Caco-2 (cell line): ENCODE results near the gene RSPH9. TPM values are rescaled to one million over a fixed set of nuclear protein-coding genes. Genes with fewer than 3 reads are reported as not detected.

Source experiments
- BruUV-seq: library from RNA; stranded (reverse); fragments of 400-500 nt; replicated peaks from 2 replicates; lab custom pipeline; 2021; lab: Mats Ljungman, UMichigan
- CTCF ChIA-PET: fragments of 300-600 bp; sonication (Branson Sonifier 250); formaldehyde crosslinking; loops from one replicate; lab custom pipeline; 2022; ENCODE audit warnings: antibody characterized with exemption; lab: Charles Lee
- POLR2A ChIA-PET: fragments of 300-600 bp; sonication (Branson Sonifier 250); formaldehyde crosslinking; loops from one replicate; lab custom pipeline; 2022; ENCODE audit warnings: antibody characterized with exemption; lab: Charles Lee
- DNase-seq, 2 experiments: peaks; one replicate each; pipeline versions ENCODE4 v3.0.0 to v3.0.0-alpha.2; 2020 to 2022
- H3K27me3 ChIP-seq: replicated peaks from 2 replicates; pipeline ENCODE4 v1.6.0; 2011; ENCODE audit warnings: low read length; ENCODE audit not compliant: control insufficient read depth, insufficient read depth
- H3K36me3 ChIP-seq: 2 replicates; pipeline ENCODE4 v1.5.1; 2011; ENCODE audit warnings: low read length; ENCODE audit not compliant: control insufficient read depth, insufficient read depth
- H3K4me1 ChIP-seq: fragments of 250-450 bp; sonication (Bioruptor Pico); 2 replicates; pipeline ENCODE4 v1.5.1; 2020; ENCODE audit warnings: mild to moderate bottlenecking
- H3K4me3 ChIP-seq: 2 replicates; pipeline ENCODE4 v1.5.1; 2011; ENCODE audit warnings: low read depth, mild to moderate bottlenecking, control low read depth, low read length
- H3K9me3 ChIP-seq: fragments of 250-450 bp; sonication (Bioruptor Pico); 2 replicates; pipeline ENCODE4 v1.5.1; 2020; ENCODE audit warnings: mild to moderate bottlenecking, moderate library complexity
- H3K27ac Mint-ChIP-seq: one replicate; pipeline ENCODE4 v1.8.0; 2022; ENCODE audit warnings: mixed read lengths; ENCODE audit not compliant: unreplicated experiment
- H3K27me3 Mint-ChIP-seq: one replicate; pipeline ENCODE4 v1.8.0; 2022; ENCODE audit warnings: mixed read lengths; ENCODE audit not compliant: insufficient read depth, unreplicated experiment
- H3K36me3 Mint-ChIP-seq: one replicate; pipeline ENCODE4 v1.8.0; 2022; ENCODE audit warnings: mild to moderate bottlenecking, mixed read lengths; ENCODE audit not compliant: insufficient read depth, unreplicated experiment
- H3K4me1 Mint-ChIP-seq: one replicate; pipeline ENCODE4 v1.8.0; 2022; ENCODE audit warnings: low read depth, mixed read lengths; ENCODE audit not compliant: unreplicated experiment
- H3K4me3 Mint-ChIP-seq: one replicate; pipeline ENCODE4 v1.8.0; 2022; ENCODE audit warnings: mild to moderate bottlenecking, moderate library complexity, mixed read lengths; ENCODE audit not compliant: unreplicated experiment
- H3K9me3 Mint-ChIP-seq: one replicate; pipeline ENCODE4 v1.8.0; 2022; ENCODE audit warnings: mixed read lengths; ENCODE audit not compliant: unreplicated experiment
- intact Hi-C: fragments of 100-400 bp; cut with micrococcal nuclease; formaldehyde crosslinking; loops from one replicate; pipeline ENCODE4 v1.10.0; 2022; ENCODE audit not compliant: unreplicated experiment
- total RNA-seq: library from RNA; stranded (reverse); gene quantifications from 2 replicates; pipeline ENCODE4 v1.2.3, GENCODE V29; 2022
- TF ChIP-seq, protein P1 (sequence below), 2 experiments: fragments of 200-600 bp in 1 of 2; IDR thresholded peaks; 1 replicate in 1 of 2; 2 replicates in 1 of 2; pipeline versions ENCODE4 v1.5.1 to v1.8.0; 2011 to 2022; ENCODE audit warnings: antibody characterized with exemption in 1 of 2, control low read depth in 1 of 2, inconsistent platforms in 1 of 2, low read depth in 1 of 2, low read length in 1 of 2, mild to moderate bottlenecking in 1 of 2, moderate library complexity in 1 of 2; ENCODE audit not compliant: insufficient read depth in 1 of 2, severe bottlenecking in 1 of 2, unreplicated experiment in 1 of 2

Gene RSPH9
- total RNA-seq, 1 experiment from 2014 or later, result not detected

DNA sequence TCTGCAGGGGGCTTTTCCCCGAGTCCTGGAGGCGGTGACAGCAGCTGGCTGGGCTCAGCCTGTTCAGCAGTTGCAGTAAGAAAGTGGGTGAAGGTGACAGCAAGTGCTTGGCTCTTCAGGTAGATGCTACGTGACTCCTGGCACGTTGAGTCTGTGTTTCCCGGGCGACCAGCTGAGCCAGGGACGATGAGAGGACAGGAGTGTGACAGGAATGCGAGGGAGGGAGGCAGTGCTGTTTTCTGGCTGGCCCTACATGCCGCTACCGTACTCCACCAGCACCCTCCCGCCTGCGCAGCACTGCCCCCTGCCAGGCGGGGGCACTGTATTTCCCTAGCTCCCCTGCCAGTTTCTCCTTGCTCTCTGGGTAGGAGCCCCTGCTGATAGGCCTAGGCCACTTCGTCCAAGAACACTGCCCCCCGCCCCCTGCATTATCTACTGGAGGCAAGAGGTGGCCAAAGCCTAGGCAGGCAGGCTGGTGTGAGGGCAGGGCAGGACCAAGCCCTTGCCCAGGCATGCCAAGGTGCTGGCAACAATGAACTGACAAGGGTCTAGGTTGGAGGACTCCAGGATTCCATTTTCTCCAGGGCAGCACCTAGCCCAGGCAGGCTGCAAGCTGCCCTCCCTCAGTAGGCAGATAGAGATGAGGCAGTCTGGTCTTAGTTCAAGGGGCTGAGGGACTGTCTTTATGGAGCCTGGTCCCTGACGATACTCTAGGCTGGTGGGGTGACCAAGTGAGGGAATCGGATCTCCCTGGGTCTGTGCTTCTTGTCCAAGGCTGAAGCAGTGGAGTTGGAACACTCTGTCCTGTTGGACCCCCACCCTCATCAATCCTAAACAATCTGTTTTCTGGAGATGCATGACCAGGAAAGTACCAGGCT is 23.6 kb downstream of the RSPH9 start:
- no peaks in the 10 kb centered on the region for H3K4me1 Mint-ChIP-seq
- intact Hi-C loops, result loop anchor here (5.0 kb wide), 3 partner anchors 54 to 104 kb away; partner anchors contain the start of gene VEGFA
- Histone ChIP-seq H3K4me1 (peaks cover 9% of the 10 kb centered on the region), H3K9me3 (no peaks in the 10 kb centered on the region), H3K4me3 (no peak overlapping the region), H3K36me3 (peaks cover 2% of the 10 kb centered on the region; the same call in 1 of the 2 replicates), H3K27me3 (no peaks in the 10 kb centered on the region)
- no peaks in the 10 kb centered on the region for H3K27me3 Mint-ChIP-seq
- no peaks in the 10 kb centered on the region for H3K9me3 Mint-ChIP-seq
- CTCF ChIA-PET, result interaction anchor here (0.7 to 3.5 kb wide), 2 partner anchors 39 to 411 kb away, joined by 3 to 15 read pairs; no protein-coding TSS in a partner anchor
- DNase-seq, result peak; percentile 60 to 65
- POLR2A ChIA-PET, result interaction anchor here (0.5 to 0.8 kb wide), 2 partner anchors 39 to 760 kb away, joined by 3 to 4 read pairs; partner anchors contain the start of gene GTPBP2
- H3K36me3 Mint-ChIP-seq, result peaks cover 49% of the 10 kb centered on the region
- H3K27ac Mint-ChIP-seq, result peak overlapping the region; percentile 73
- TF ChIP-seq, protein P1, sequence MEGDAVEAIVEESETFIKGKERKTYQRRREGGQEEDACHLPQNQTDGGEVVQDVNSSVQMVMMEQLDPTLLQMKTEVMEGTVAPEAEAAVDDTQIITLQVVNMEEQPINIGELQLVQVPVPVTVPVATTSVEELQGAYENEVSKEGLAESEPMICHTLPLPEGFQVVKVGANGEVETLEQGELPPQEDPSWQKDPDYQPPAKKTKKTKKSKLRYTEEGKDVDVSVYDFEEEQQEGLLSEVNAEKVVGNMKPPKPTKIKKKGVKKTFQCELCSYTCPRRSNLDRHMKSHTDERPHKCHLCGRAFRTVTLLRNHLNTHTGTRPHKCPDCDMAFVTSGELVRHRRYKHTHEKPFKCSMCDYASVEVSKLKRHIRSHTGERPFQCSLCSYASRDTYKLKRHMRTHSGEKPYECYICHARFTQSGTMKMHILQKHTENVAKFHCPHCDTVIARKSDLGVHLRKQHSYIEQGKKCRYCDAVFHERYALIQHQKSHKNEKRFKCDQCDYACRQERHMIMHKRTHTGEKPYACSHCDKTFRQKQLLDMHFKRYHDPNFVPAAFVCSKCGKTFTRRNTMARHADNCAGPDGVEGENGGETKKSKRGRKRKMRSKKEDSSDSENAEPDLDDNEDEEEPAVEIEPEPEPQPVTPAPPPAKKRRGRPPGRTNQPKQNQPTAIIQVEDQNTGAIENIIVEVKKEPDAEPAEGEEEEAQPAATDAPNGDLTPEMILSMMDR (IDR thresholded peaks at IDR 0.05; ENCODE audit: insufficient read depth in 1 of 2, low read depth in 1 of 2, low read length in 1 of 2, severe bottlenecking in 1 of 2, unreplicated experiment in 1 of 2), result peak; percentile 53 to 70
- H3K4me3 Mint-ChIP-seq, result peak overlapping the region; percentile 31
- no TSS peak for BruUV-seq

DNA sequence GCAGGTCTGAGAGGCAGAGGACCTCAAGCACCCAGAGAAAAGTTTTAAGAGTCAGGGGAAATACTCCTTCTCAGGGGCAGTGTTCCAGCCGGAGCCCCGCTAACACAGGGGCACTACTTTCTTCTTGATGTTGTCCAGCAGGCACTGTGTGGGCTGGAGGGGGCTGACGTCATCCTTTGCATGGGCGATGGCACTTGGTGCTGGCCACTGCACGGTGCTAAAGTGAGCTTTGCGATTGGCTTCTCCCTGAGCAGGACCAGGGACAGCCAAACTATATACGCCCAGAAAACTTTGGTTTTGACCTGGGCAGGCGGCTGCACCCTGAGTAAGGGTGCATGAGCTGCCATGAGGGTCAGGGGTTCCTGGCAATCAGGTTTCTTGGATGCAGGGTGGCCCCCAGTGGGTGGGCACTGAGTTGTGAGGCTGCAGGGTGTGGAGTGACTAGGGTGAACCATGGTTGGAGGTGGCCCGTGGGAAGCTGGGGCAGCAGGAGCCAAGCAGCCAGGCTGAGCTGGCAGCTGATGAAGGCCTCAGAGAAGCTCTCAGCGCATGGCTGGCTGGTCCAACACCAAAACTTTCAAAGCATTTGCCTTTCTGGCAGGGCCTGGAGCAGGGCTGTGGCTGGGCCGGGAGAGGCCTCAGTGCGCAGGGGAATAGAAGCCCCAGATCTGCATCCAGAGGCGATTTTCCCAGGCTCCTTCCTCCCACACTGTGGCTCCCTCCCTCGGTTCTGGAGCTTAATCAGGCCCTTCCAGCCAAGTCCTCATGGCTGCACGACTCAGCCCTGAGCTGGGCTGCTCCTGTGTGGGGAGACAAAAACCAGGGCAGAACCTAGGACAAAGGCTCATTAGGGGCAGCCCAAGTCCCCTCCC is 24.4 kb downstream of the RSPH9 start:
- no peak overlapping the region for H3K4me3 Mint-ChIP-seq
- Histone ChIP-seq H3K4me3 (no peak overlapping the region), H3K27me3 (no peaks in the 10 kb centered on the region), H3K4me1 (peaks cover 9% of the 10 kb centered on the region), H3K9me3 (no peaks in the 10 kb centered on the region), H3K36me3 (peaks cover 3% of the 10 kb centered on the region)
- TF ChIP-seq, protein P1 (IDR thresholded peaks at IDR 0.05; ENCODE audit: insufficient read depth in 1 of 2, low read depth in 1 of 2, low read length in 1 of 2, severe bottlenecking in 1 of 2, unreplicated experiment in 1 of 2), result no peak
- ChIA-PET POLR2A (no interaction called here), CTCF (interaction anchor here (0.6 to 3.5 kb wide), 3 partner anchors 77 to 924 kb away, joined by 3 to 15 read pairs (median 3); partner anchors contain the start of gene TBCC)
- no peaks in the 10 kb centered on the region for H3K27me3 Mint-ChIP-seq
- no TSS peak for BruUV-seq
- no peaks in the 10 kb centered on the region for H3K4me1 Mint-ChIP-seq
- H3K27ac Mint-ChIP-seq, result no peak overlapping the region
- intact Hi-C loops, result loop anchor here (5.0 kb wide), 3 partner anchors 53 to 103 kb away; partner anchors contain the start of gene VEGFA
- H3K36me3 Mint-ChIP-seq, result peaks cover 49% of the 10 kb centered on the region
- H3K9me3 Mint-ChIP-seq, result no peaks in the 10 kb centered on the region
- no peak for DNase-seq
